NCI-H446 (cell line): ENCODE data around the gene GALNTL6.
A peak's percentile ranks its signal among the peaks of the same experiment; 100 is the strongest.

Experiments used
- DNase-seq, 2 experiments: peaks; one replicate each; lab custom pipeline; 2025; lab: John Stamatoyannopoulos, UW

GALNTL6 gene

GRCh38 chr4:172124656-172125308, 311.6 kb downstream of the GALNTL6 start:
- no peak for DNase-seq

- no peak for DNase-seq
Observed at GRCh38 chr4:172125443-172125842, 312.2 kb downstream of the GALNTL6 start.

GRCh38 chr4:172127168-172127567, 314.0 kb downstream of the GALNTL6 start:
- DNase-seq, result no peak

GRCh38 chr4:172129593-172129992, 316.4 kb downstream of the GALNTL6 start:
- no peak for DNase-seq

GRCh38 chr4:172134521-172134920, 321.3 kb downstream of the GALNTL6 start:
- DNase-seq, result no peak

GRCh38 chr4:172141025-172141424, 327.8 kb downstream of the GALNTL6 start:
- no peak for DNase-seq

GRCh38 chr4:172142281-172142741, 329.1 kb downstream of the GALNTL6 start:
- DNase-seq, result no peak

GRCh38 chr4:172143605-172144314, 330.6 kb downstream of the GALNTL6 start:
- no peak for DNase-seq

- no peak for DNase-seq
Observed at GRCh38 chr4:172147687-172148086, 334.5 kb downstream of the GALNTL6 start.

- DNase-seq, result no peak
Observed at GRCh38 chr4:172149329-172149728, 336.1 kb downstream of the GALNTL6 start.

- DNase-seq, result no peak
Observed at GRCh38 chr4:172152284-172152683, 339.1 kb downstream of the GALNTL6 start.

GRCh38 chr4:172153719-172154118, 340.5 kb downstream of the GALNTL6 start:
- no peak for DNase-seq

- no peak for DNase-seq
Observed at GRCh38 chr4:172155838-172156345, 342.7 kb downstream of the GALNTL6 start.

GRCh38 chr4:172157946-172158345, 344.7 kb downstream of the GALNTL6 start:
- no peak for DNase-seq

GRCh38 chr4:172163215-172163614, 350.0 kb downstream of the GALNTL6 start:
- DNase-seq, result no peak

GRCh38 chr4:172168888-172169287, 355.7 kb downstream of the GALNTL6 start:
- no peak for DNase-seq

GRCh38 chr4:172169871-172170270, 356.7 kb downstream of the GALNTL6 start:
- no peak for DNase-seq

GRCh38 chr4:172173206-172173605, 360.0 kb downstream of the GALNTL6 start:
- DNase-seq, result no peak

- DNase-seq, result no peak
Observed at GRCh38 chr4:172177382-172177781, 364.2 kb downstream of the GALNTL6 start.

GRCh38 chr4:172188248-172188988, 375.2 kb downstream of the GALNTL6 start:
- no peak for DNase-seq

- peak in 1 of 2 experiments; percentile 11 for DNase-seq
Observed at GRCh38 chr4:172202480-172203076, 389.4 kb downstream of the GALNTL6 start.

GRCh38 chr4:172207258-172207657, 394.1 kb downstream of the GALNTL6 start:
- DNase-seq, result no peak
